ENCODE data around the gene MLIP. TPM values are rescaled to one million over a fixed set of nuclear protein-coding genes. Genes with fewer than 3 reads are reported as not detected.

MLIP gene
- total and polyA plus RNA-seq, 4 donors, result 1.5 to 2.6 (median 2.2) TPM; not detected in 1

Other genes starting within 250 kb of the MLIP start
- gene TINAG, start 197.0 kb downstream of the MLIP start, total RNA-seq, result not detected
- under 1 TPM in 1 of 2 donors, not detected in 1; 0.38 TPM for gene TINAG, start 197.0 kb downstream of the MLIP start, polyA plus RNA-seq